Measurements from ENCODE around the gene PDLIM3. TPM values are rescaled to one million over a fixed set of nuclear protein-coding genes. Genes with fewer than 3 reads are reported as not detected.

PDLIM3 gene
- total RNA-seq, 2 donors from 2014 or later = not detected

DNA sequence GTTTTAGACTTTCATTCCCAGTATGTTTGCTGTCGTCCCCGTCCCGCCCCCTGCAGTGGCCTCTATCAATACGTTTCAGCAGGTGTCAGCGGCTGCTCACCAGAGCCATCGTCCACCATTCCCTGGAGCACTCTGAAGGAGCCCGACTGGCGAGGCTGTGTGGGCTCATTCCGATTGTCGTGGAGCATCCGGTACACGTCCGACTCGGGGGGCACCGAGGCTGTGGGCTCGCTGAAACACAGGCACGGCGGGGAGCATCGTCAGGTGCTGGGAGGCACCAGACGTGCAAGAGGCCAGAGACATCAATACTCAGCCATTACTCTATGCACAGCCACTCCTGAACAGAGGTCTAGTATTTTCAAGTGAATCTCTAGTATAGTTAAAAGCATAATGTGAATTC lies 28.9 kb downstream of the PDLIM3 start:
- Mint-ChIP-seq H3K27me3 (peaks cover 65% of the 10 kb centered on the region), H3K4me3 (no peak overlapping the region), H3K27ac (no peak overlapping the region), H3K4me1 (peaks cover 2% of the 10 kb centered on the region), H3K36me3 (ENCODE audit: low read depth) (peaks cover 3% of the 10 kb centered on the region)
- no peaks in the 10 kb centered on the region for H3K9me3 ChIP-seq (ENCODE audit: control insufficient read depth, low read length, poor library complexity, severe bottlenecking)
- ATAC-seq (no peak), DNase-seq (no peak)

DNA sequence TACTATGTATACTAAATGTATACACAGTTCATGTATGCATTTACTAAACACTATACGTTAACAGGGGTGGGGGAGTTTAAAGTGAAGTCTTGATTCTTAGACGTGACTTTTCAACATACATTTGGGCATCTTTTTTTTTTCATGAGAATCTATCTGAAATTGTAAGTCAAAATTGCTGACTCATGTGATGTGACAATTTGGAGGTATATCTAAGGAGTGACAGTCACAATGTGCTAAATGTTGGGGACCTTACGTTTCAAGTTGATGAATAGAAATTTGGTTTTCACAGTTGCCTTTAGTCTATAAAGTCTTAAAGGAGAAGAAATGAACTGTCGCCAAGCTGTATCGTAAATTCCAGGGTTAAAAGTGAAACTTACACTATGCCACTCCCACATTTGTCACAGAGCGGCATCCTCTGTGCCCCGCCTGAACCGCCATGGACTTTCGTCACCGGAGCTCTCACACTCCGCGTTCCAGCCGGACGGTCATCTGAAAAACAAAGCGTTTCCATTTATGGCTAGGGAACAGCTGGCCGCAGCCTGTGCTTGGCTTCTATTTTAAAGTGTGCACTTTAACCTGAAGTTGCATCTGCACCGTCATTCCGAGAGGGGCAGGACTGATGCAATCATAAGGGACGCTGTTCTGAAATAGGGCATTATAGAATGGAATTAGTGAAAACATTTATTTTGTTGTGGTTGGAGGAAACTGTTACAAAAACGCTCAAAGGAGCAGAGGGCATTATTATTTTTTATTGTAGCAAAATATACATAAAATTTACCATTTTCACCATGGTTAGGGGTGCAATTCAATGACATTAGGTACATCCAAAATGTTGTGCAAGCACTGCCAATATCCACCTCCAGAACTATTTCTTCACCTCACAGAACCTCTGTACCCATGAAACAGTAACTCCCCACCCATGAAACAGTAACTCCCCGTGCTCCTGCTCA lies 30.9 kb downstream of the PDLIM3 start:
- H3K9me3 ChIP-seq (ENCODE audit: control insufficient read depth, low read length, poor library complexity, severe bottlenecking) = no peaks in the 10 kb centered on the region
- peaks cover 2% of the 10 kb centered on the region for H3K4me1 Mint-ChIP-seq
- DNase-seq = no peak
- peaks cover 54% of the 10 kb centered on the region for H3K27me3 Mint-ChIP-seq
- peaks cover 3% of the 10 kb centered on the region for H3K36me3 Mint-ChIP-seq (ENCODE audit: low read depth)
- H3K4me3 Mint-ChIP-seq = no peak overlapping the region
- no peak overlapping the region for H3K27ac Mint-ChIP-seq
- ATAC-seq = no peak

DNA sequence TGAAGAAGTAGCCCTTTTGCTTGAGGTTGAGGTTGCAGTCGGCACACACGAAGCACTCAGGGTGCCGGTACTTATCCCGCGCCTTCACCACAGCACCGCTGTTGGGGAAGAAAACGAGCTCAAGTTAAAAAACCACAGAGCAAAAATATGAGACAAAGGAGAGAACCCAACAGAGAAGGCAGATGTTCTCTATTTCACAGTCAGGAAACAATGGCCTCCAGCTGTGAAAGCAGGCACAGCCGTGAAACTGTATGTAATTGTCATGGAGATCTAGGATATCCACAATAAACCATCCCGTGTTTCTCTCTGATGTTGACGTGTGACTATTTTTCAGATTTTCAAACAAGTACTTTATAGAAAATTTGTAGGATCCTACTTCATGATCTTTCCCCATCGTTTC lies 32.9 kb downstream of the PDLIM3 start:
- Mint-ChIP-seq H3K27me3 (peaks cover 37% of the 10 kb centered on the region), H3K36me3 (ENCODE audit: low read depth) (peaks cover 3% of the 10 kb centered on the region), H3K4me1 (no peaks in the 10 kb centered on the region), H3K27ac (no peak overlapping the region), H3K4me3 (no peak overlapping the region)
- DNase-seq (no peak), ATAC-seq (no peak)
- H3K9me3 ChIP-seq (ENCODE audit: control insufficient read depth, low read length, poor library complexity, severe bottlenecking) = no peaks in the 10 kb centered on the region

DNA sequence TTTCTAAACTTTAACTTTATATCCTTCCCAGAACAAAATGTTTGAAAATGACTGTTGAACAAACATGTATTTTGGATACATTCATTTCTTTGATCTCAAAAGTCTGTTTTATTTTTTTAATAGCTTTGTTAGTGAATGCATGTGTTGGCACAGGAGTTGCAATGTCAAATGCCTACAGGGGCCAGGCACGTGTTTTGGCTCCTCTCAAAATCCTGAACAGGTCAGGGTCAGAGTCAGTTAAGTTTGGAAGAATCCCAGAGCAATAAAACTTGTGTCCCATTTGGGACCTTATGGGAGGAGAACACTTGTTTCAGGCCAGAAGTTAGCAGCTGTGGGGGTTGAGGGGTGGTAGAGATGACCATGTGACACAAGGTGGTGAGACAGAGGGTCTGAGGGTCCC lies 34.7 kb downstream of the PDLIM3 start:
- H3K27me3 Mint-ChIP-seq = peaks cover 33% of the 10 kb centered on the region
- ATAC-seq (no peak), DNase-seq (no peak)
- peaks cover 3% of the 10 kb centered on the region for H3K36me3 Mint-ChIP-seq (ENCODE audit: low read depth)
- H3K9me3 ChIP-seq (ENCODE audit: control insufficient read depth, low read length, poor library complexity, severe bottlenecking) = no peaks in the 10 kb centered on the region
- no peak overlapping the region for H3K4me3 Mint-ChIP-seq
- H3K4me1 Mint-ChIP-seq = no peaks in the 10 kb centered on the region
- H3K27ac Mint-ChIP-seq = no peak overlapping the region

DNA sequence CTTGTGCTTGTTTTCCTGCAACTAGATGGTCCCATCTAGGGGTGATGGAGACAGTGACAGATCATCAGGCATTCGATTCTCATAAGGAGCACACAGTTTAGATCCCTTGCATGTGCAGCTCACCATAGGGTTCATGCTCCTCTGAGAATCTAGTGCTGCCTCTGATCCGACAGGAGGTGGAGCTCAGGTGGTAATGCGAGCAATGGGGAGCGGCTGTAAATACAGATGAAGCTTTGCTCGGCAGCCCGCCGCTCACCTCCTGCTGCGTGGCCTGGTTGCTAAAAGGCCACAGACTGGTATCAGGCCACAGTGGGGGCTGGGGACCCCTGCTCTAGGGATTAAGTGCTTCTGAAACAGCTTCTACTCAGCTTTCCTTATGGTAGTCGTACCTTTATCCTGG lies 35.3 kb downstream of the PDLIM3 start:
- Mint-ChIP-seq H3K27me3 (peaks cover 33% of the 10 kb centered on the region), H3K27ac (no peak overlapping the region), H3K36me3 (ENCODE audit: low read depth) (peaks cover 3% of the 10 kb centered on the region), H3K4me1 (no peaks in the 10 kb centered on the region), H3K4me3 (no peak overlapping the region)
- H3K9me3 ChIP-seq (ENCODE audit: control insufficient read depth, low read length, poor library complexity, severe bottlenecking) = no peaks in the 10 kb centered on the region
- DNase-seq (no peak), ATAC-seq (no peak)

DNA sequence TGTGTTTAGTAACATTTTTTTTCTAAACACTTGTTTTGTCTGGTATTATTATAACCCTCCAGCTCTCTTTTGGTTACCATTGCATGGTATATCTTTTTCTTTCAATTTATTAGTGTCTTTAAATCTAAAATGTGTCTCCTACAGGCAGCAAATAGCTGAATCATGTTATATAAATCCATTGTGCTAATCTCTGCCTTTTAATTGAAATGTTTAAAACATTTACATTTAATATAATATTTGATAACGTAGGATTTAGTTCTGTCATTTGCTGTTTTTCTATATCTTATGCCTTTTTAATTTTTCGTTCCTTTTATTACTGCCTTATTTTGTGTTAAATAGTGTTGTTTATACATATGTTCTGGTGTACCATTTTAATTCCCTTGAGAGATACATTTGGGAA lies 46.7 kb downstream of the PDLIM3 start:
- DNase-seq (no peak), ATAC-seq (no peak)
- H3K27me3 Mint-ChIP-seq = peaks cover 22% of the 10 kb centered on the region
- H3K27ac Mint-ChIP-seq = no peak overlapping the region
- H3K4me3 Mint-ChIP-seq = no peak overlapping the region
- no peaks in the 10 kb centered on the region for H3K4me1 Mint-ChIP-seq
- no peaks in the 10 kb centered on the region for H3K9me3 ChIP-seq (ENCODE audit: control insufficient read depth, low read length, poor library complexity, severe bottlenecking)
- H3K36me3 Mint-ChIP-seq (ENCODE audit: low read depth) = no peaks in the 10 kb centered on the region

DNA sequence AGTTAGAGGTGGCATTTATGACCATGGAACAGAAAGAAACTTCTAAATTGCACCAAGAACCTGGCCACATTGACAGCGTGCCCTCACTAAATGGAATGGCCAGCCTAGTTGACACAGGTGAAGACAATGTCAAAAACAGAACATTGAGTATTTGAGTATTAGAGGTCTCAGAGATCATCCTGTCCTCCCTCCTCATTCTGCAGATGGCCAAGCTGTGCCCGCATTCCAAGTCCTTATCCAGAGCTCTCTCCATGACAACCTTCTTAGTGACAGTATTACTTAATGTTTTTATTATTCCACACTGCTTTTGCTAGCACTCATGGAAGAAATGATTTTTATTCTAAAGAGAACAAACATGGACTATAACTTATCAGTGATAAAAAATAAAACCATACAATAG lies 53.9 kb downstream of the PDLIM3 start:
- ATAC-seq (no peak), DNase-seq (no peak)
- no peaks in the 10 kb centered on the region for H3K9me3 ChIP-seq (ENCODE audit: control insufficient read depth, low read length, poor library complexity, severe bottlenecking)
- Mint-ChIP-seq H3K4me1 (peaks cover 3% of the 10 kb centered on the region), H3K4me3 (no peak overlapping the region), H3K36me3 (ENCODE audit: low read depth) (no peaks in the 10 kb centered on the region), H3K27ac (no peak overlapping the region), H3K27me3 (peaks cover 62% of the 10 kb centered on the region)

DNA sequence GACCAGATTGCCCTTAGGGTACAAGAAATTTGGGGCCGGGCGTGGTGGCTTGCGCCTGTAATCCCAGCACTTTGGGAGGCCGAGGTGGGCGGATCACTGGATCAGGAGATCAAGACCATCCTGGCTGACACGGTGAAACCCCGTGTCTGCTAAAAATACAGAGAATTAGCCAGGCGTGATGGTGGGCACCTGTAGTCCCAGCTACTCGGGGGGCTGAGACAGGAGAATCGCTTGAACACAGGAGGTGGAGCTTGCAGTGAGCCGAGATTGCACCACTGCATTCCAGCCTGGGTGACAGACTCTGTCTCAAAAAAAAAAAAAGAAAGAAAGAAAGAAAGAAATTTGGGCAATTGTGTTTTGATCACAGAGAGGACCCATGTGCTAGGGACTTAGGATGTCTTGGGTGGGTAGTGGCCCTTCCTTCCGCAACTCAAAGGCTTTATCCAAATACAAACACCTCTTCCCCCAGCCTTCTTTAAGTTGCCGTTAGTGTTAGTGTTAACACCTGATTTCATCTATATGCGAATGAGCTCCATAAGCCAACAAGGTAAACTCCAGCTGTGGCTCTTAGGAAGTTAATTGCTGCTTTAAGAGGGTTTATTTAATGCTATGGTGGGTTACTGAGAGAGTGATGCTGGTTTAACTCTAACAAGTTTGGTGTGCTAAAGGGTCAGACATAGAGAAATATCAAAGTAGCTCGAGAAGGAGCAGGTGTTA lies 55.1 kb downstream of the PDLIM3 start:
- ATAC-seq = no peak
- Mint-ChIP-seq H3K27me3 (peaks cover 58% of the 10 kb centered on the region), H3K4me3 (no peak overlapping the region)

DNA sequence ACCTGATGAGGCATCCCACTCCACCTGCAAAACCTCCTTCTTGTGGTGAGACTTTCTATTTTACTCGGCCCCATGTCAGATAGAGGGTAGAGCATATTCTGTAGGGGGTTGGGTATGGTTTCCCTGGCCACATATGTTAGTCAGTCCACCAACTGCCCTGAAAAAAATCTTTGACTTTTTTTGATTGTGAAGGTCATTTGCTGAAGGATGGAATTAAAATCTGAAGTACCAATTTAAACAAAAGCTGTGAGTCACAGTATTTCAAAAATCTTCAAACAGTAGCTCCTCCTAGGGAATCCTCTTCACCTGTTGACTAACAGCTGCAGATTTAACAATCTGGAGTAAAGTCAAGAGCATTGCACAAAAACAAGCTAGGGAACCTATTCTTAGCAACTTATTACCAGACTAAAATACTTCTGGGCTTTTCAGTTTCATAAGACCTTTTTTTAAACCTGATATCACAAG lies 55.8 kb downstream of the PDLIM3 start:
- Mint-ChIP-seq H3K36me3 (ENCODE audit: low read depth) (no peaks in the 10 kb centered on the region), H3K27ac (no peak overlapping the region), H3K4me1 (peaks cover 3% of the 10 kb centered on the region), H3K4me3 (no peak overlapping the region), H3K27me3 (peaks cover 58% of the 10 kb centered on the region)
- ATAC-seq = no peak
- no peaks in the 10 kb centered on the region for H3K9me3 ChIP-seq (ENCODE audit: control insufficient read depth, low read length, poor library complexity, severe bottlenecking)
- no peak for DNase-seq

More for the DNA sequence above, 55.1 kb downstream of the PDLIM3 start:
- Mint-ChIP-seq H3K36me3 (ENCODE audit: low read depth) (no peaks in the 10 kb centered on the region), H3K27ac (no peak overlapping the region), H3K4me1 (peaks cover 3% of the 10 kb centered on the region)
- no peaks in the 10 kb centered on the region for H3K9me3 ChIP-seq (ENCODE audit: control insufficient read depth, low read length, poor library complexity, severe bottlenecking)
- no peak for DNase-seq

DNA sequence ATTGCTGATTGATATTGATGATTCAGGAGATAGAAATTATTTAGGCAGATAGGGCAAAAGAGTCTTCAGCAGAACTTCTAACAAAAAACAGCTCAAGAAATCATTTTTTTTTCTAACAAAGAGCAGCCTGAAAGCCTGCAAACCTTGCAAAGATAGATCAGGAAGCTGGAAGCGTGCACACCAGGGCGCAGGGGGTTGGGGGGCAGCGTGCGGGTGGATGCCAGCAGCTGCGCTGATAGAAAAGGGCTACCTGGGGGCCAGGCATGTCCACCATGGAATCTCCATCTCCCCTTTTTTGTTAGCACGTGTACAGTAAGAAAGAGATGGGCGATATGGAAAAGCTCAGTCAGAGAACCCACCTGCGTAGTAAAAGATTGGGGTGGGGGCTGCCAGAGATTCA lies 62.1 kb downstream of the PDLIM3 start:
- Mint-ChIP-seq H3K27ac (no peak overlapping the region), H3K27me3 (peaks cover 17% of the 10 kb centered on the region), H3K4me1 (peaks cover 13% of the 10 kb centered on the region), H3K36me3 (ENCODE audit: low read depth) (no peaks in the 10 kb centered on the region), H3K4me3 (no peak overlapping the region)
- ATAC-seq (no peak), DNase-seq (no peak)
- H3K9me3 ChIP-seq (ENCODE audit: control insufficient read depth, low read length, poor library complexity, severe bottlenecking) = no peaks in the 10 kb centered on the region

DNA sequence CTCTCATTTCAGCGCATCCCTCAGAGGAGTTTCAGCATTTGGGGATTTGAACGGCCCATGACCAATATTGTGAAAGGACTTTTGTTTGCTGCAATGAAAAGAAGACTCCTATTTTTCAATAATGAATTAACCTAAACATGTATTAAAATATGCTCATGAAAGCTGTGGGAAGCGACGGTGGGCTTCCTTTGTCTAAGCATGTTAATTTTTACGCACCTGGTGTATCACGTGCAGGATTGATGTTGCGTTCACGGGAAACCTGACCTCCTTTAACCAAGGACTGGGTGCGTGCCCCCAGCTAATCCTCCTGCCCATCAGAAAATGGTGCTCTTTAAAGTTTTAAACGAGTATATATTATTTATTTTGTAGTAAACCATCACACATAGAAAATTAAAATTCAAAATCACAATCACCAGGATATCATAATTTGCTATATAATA lies 63.2 kb downstream of the PDLIM3 start:
- Mint-ChIP-seq H3K27ac (peak overlapping the region; percentile 60), H3K4me1 (peaks cover 13% of the 10 kb centered on the region), H3K4me3 (peak overlapping the region; percentile 90), H3K36me3 (ENCODE audit: low read depth) (no peaks in the 10 kb centered on the region), H3K27me3 (peaks cover 8% of the 10 kb centered on the region)
- no peak for ATAC-seq
- no peaks in the 10 kb centered on the region for H3K9me3 ChIP-seq (ENCODE audit: control insufficient read depth, low read length, poor library complexity, severe bottlenecking)
- no peak for DNase-seq

DNA sequence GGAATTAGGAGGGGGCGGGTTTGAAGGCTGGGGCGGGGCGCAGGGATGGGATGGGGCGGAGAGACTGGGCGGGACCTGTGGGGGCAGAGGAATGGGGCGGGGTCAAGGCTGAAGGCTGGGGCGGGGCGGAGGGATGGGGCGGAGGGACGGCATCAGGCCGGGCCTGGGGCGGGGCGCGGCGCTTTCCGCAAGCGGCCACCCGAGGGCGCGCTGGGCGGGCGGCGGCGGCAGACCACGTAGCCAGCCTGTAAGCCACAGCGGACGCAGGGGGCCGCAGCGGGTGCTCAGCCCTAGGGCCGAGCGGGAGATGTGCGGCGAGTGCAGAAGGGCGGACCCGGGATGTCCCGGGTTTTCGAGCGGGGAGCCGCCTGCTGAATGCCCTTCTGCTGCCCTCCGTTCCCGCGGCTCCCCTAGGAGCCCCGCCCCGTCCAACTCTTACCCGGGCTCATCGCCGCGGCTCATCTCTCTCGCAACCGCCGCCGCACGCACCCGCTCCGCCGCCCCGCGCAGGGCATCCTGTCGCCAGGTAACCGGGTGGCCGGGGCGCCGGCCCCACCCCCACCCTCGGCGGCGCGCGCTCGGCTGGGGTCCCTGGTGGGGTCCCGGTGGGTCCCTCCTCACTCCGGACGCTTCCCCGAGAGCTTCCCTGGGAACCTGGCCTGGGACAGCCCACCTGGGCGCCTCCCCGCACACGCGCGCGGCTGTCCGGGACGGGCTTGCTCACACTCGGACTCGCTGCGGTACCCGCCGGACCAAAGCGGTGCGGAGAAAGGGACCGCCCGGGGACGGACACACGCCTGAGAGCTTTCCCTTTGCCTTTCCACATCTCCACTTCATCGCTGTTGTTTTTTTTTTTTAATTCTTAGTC lies 63.8 kb downstream of the PDLIM3 start, which contains the start of gene CCDC110:
TSS of gene CCDC110 (minus strand) at position 499 of the 868 bp plus-strand sequence. CDS start at position 449, 50 bp downstream.
- ATAC-seq = peak; percentile 95
- H3K27ac Mint-ChIP-seq = peak within 1 kb of the TSS; percentile 60
- DNase-seq = peak; percentile 87 to 89 (median 87)
- no peaks in the 10 kb centered on the region for H3K36me3 Mint-ChIP-seq (ENCODE audit: low read depth)
- H3K4me1 Mint-ChIP-seq = peaks cover 13% of the 10 kb centered on the region
- H3K9me3 ChIP-seq (ENCODE audit: control insufficient read depth, low read length, poor library complexity, severe bottlenecking) = no peaks in the 10 kb centered on the region
- H3K27me3 Mint-ChIP-seq = peaks cover 2% of the 10 kb centered on the region
- H3K4me3 Mint-ChIP-seq = peak within 1 kb of the TSS; percentile 90

Data from T-helper 17 cell (primary cell).